HG02852 (cell line): Measurements from ENCODE around the gene KIF4B.

ENCODE experiments used
- ATAC-seq: cut with Tn5 transposase; IDR thresholded peaks from one replicate; pipeline ENCODE4 v1.9.1; 2021; ENCODE audit warnings: mild to moderate bottlenecking, moderate library complexity; ENCODE audit not compliant: unreplicated experiment

The KIF4B gene

DNA sequence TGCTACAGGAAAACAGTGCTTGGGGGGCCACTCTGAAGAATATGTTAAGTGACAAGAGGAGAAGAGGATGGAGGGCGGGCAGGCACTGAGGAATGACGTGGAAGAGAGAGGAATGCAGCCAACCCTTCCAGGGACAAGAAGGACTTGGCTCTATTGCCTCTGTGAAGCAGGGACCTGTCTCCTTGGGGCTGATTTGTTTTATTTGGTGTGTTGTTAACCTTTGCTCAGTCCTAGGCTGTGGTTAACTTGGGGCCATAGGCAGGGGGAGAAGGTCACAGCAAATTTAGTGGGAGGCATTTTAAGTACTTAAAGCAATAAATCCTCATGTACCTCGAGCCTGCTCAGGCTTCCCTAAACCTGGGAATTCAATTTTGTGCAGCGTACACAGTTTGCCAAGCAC lies 39.9 kb downstream of the KIF4B start:
- no peak for ATAC-seq

DNA sequence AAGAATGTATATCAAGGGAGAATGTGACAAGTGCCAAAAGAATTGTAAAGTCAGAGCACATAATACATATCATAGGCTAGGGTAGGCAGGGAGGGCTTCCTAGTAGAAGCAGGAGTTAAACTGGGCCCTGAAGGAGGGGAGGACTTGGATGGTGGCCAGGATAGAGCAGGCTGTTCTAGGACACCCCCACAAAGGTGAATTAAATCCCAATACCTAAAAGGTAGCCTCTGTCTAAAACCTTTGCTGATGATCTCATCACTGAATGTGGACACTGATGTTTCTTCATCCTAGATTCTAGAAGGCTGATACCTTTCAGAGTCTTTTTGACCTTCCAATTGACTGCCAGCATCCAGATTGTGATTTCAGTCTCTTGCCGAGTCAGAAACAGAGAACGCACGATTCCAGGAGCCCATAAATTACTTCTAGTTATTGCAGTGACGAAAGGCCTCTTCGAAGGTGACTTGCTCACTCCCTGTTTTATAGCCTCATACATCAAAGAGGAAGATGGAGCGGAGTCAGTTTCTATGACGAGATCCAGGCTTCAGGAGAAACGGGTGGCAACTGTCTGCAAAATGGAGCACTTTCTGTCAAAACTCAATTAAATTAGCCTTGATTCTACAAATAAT lies 43.2 kb downstream of the KIF4B start:
- ATAC-seq: no peak

GRCh38 chr5:155057626-155058025 lies 44.1 kb downstream of the KIF4B start:
- no peak for ATAC-seq

- peak; percentile 72 for ATAC-seq
Observed at GRCh38 chr5:155064580-155064979, 51.0 kb downstream of the KIF4B start.

DNA sequence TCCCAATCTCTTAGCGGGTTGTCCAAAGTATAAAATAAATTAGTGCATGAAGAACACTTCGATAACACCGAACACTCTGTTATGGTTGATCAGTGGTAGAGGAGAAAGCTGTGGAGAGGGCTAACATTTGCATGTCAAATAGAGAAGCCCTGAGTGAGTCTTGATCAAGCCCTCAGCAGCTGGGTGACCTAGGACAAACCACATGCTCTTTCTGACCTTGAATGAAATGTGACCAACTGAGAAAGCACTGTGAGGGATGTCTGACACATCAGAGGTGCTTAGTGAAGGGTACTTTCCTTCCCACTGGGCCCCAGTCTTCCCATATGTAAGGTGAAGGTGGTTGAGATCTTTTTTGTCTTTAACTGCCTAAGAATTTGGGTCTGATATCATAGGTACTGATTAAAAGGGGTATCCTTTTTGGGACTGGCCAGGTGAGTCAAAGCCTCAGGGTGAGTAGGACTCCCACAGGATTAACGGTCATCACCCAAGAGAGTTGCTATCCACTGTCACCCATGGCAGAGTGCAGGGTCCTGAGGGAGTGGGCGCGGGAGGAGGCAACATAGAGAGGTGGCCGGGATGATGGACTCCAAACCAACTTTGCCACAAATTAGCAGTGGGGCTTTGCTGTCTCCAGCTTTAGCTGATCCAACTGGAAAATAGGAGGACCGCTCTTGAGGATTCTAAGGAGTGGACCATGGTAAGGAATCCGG lies 53.5 kb downstream of the KIF4B start:
- ATAC-seq: peak; percentile 52
